HG03575 (cell line): ENCODE data around the gene VRK1.
"Not testable (repeated sequence)": the region's sequence is repeated elsewhere in the genome, so short reads cannot be mapped to it uniquely, and the experiment has no call there.

Experiments
- ATAC-seq: cut with Tn5 transposase; IDR thresholded peaks from one replicate; pipeline ENCODE4 v1.9.1; 2021; ENCODE audit not compliant: unreplicated experiment, insufficient number of reproducible peaks, low FRiP score; ENCODE audit errors: extremely low read depth

The VRK1 gene, protein sequence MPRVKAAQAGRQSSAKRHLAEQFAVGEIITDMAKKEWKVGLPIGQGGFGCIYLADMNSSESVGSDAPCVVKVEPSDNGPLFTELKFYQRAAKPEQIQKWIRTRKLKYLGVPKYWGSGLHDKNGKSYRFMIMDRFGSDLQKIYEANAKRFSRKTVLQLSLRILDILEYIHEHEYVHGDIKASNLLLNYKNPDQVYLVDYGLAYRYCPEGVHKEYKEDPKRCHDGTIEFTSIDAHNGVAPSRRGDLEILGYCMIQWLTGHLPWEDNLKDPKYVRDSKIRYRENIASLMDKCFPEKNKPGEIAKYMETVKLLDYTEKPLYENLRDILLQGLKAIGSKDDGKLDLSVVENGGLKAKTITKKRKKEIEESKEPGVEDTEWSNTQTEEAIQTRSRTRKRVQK

DNA sequence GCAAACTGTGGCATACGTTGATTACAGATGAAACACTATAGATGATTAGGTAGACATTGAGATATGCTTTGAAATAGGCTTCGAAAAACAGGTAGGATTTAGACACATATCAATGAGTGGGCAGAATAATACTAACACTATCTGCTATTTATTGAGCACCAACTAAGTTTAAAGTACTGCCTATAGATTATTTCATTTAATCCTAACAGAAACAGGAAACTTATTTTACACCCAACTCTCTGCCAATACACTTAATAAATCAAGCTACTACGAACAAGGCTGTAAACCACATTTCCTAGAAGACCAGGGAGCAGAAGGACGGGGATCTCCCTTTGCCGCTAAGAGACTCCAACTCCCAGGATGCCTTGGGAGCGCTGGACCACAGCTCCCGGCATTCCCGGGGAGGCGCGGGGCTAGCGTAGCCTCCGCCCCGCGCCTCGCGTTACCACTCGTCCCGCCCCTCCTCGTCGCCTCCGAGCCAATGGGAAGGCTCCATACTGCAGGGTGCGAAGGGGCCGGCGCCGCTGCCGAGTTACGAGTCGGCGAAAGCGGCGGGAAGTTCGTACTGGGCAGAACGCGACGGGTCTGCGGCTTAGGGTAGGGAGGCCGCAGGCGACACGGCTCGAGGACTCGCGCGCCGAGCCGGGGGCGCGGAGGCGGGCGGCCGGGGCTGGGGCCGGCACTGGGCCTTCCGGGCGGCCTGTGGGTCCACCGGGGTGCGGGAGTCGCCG, at the start of gene VRK1:
TSS of gene VRK1 (plus strand) at position 532 of the 731 bp plus-strand sequence. CDS start 36,090 bp downstream, outside the sequence.
- peak; percentile 71 for ATAC-seq

DNA sequence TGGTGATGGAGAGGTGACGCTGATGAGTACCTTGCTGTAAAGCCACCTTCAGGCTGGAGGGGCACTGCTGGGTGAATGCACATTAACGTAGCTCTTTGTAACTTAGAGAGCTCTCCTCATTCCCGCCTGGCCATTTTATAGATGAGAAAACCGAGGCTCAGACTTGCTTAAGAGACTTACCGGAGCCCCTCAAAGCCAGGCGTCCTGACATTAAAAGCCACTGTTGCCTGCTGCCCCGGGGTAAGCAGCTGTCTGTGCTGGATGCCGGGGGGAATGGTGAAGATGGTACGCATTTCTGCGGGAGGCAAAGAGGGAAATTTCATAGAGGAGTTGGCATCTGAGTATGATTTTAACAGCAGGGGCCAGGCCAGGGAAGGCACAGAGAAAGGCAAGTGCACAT, 49.6 kb upstream of the VRK1 start:
- no peak for ATAC-seq

DNA sequence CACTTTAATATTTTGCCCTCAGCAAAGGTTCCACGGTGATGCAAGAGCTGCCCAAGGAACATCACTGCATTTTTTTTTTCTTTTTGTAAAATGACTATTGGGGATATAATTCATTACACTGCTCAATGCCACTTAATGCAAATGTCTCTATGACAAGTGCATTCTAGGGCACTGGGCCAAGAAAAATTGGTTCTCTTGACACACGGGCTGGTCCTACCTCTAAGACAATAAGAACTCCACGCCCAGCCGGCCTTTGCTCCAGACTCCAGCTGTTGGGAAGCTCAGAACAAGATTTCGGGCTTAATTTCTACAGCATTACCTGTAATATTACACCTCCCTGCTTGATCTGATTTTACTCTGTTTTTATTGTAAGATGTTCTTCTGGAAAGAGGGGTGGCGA, 48.8 kb upstream of the VRK1 start:
- no peak for ATAC-seq

DNA sequence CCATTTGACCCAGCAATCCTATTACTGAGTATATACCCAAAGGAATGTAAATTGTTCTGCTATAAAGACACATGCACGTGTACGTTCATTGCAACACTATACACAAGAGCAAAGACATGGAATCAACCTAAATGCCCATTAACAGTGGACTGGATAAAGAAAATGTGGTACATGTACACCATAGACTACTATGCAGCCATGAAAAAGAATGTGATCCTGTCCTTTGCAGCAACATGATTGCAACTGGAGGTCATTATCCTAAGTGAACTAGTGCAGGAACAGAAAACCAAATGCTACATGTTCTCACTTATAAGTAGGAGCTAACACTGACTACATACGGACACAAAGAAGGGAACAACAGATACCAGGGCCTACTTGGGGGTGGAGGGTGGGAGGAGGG, 45.7 kb upstream of the VRK1 start:
- ATAC-seq, result no peak

DNA sequence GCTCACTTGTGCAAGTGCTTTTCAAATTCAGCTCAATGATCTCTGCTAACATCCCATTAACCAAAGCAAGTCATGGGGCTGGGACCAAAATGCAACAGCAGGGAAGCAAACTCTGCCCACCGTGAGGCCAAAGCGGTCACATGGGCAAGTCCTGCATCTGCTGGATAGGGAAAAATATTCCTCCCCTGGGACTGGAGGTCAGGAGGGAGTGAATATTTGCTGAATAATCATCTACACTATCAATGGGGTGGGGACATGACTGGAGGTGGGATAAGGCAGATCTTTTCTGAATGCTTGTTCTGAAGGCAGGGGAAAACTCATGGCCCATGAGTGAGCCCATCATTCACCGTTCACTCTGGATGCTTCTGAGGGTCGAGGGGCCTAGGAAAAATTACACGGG, 45.1 kb upstream of the VRK1 start:
- ATAC-seq, result no peak

DNA sequence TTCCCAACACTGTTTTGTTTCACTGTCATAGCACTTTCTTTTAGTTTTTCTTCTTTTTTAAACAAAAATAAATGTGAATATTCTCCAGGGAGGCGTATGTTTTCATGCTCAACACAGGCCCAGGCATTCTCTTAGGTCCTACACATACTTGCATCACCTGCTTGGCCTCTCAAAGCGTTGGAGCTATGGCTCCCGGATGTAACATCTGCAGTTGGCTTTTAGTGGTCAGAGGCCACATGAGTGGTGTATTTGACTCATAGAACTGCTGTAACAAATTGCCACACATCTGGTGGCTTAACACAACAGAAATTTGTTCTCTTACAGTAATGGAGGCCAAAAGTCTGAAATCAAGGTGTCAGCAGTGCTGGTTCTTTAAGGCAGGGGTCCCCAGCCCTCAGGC, 44.6 kb upstream of the VRK1 start:
- ATAC-seq, result no peak

DNA sequence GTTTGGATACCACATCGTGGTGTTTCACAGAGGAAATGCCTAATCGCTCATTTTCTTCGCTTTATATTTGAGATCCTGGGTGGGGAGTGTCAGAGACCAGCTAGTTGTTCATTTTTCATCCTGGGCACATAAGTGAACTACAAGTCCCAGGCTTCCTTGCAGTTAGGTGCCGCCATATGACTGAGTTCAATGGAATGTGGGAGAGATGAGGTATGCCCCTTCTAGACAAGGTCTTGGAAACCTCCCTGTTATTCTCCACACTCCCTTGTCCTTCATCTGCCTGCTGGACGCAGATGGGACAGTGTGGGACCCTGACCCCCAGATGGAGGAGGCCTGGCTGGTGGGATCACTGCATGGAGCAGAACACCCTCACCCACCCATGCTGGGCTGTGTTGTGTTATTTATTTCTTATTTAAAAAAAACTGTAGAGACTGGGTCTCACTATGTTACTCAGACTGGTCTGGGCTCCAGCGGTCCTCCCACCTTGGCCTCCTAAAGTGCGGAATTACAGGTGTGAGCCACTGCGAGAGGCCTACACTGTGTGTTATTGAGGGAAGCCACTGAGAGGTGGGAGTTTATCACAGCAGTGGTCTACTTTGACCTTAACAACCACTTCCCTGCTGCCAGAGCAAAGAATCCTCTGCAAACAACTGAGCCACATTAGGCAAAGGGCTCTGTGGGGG, 42.9 kb upstream of the VRK1 start:
- no peak for ATAC-seq

DNA sequence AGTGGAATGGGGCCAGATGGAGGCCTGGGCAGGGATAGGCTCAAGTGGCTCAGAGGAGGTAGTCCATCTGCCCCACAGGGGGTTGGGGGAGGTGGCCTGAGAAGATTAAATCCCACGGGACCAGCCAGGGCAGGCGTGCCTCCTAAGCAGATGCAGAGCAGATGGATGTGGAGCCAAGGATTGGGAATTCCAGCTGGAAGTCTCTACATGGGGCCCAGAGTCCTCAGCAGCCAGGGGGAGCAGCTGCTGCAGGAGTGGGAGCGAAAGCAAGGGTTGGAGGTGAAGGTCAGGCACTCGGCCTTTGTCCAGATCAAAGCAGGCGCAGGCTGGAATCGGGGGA, 42.4 kb upstream of the VRK1 start:
- ATAC-seq, result no peak

DNA sequence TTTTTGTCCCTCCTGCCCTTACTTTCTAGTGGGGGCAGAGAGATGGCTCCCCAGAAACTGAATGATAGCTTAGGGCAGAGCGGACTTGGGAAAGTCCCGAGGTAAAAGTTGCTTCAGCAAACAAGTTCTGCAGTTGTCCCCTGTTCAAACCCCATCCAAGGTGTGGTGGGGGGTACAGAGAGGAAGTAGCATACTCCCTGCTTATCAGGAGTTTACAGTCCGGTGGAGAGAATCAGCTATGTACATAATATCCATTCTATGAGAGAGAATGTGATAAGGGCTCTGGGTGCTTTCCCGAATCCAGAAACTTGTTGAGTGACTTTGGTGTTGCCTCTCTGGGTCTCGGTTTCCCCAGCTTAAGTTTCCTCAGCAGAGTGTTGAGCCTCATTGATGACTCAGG, 40.4 kb upstream of the VRK1 start:
- ATAC-seq, result no peak

DNA sequence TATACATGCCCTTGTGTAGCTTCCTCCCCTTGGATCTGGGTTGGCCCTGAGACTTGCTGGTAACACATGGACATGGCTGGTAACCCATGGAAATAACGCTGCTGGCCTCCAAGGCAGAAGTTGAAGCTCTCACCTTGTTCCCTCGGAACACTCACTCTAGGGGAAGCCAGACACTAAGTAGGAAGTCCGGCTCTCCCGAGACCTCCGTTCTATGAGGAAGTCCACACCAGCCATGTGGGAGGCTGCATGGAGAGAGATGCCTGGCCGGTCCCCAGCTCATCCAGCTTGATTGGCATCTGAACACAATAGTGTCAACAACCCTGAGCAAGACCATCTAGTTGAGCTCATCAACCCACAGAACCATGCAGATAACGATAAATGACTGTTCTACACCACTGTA, 39.7 kb upstream of the VRK1 start:
- ATAC-seq, result no peak

DNA sequence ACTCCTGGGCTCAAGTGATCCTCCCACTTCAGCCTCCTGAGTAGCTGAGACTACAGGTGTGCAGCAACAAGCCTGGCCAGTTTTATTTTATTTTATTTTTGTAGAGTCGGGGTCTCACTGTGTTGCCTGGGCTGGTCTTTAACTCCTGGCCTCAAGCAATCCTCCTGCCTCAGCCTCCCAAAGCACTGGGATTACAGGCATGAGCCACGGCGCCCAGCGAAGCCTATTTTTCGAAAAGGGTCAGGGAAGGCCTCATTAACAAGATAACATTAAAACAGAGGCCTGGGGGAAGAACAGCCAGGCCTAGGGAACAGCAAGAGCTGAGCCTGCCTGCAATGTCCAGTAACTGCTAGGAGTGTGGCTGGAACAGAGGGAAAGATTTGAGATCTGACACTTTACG, 36.1 kb upstream of the VRK1 start:
- no peak for ATAC-seq

DNA sequence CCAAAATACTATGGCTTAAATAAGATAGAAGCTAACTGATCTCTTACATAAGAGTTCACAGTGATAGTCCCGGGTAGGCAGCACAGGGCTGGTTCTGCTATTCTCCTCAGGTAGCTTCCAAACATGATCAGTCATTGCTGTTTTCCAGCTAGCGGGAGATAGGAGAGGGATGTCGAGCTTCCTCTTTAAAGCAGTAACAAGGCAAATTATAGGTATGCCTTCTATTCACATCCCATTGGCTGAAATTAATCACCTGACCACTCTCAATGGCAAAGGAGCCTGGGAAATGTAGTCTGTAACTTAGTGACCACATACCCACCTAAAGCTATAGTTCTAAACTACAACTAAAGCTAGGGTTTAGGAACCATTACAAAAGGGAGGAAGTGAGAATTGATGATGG, 34.5 kb upstream of the VRK1 start:
- ATAC-seq, result peak; percentile 99

DNA sequence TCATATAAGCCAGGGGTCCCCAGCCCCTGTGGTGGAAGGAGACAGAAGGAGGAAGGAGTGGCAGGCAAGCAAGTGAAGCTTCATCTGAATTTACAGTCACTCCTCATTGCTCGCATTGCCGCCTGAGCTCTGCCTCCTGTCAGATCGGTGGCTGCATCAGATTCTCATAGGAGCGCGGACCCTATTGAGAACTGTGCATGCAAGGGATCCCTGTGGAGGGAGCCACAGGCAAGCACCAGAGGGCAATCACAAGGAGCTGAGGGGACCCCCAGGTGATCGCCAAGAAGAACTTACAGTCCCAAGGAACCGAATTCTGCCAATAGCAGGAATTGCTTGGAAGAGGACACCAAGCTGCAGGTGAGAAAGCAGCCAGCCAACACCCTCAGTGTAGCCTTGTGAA, 33.2 kb upstream of the VRK1 start:
- ATAC-seq, result no peak

DNA sequence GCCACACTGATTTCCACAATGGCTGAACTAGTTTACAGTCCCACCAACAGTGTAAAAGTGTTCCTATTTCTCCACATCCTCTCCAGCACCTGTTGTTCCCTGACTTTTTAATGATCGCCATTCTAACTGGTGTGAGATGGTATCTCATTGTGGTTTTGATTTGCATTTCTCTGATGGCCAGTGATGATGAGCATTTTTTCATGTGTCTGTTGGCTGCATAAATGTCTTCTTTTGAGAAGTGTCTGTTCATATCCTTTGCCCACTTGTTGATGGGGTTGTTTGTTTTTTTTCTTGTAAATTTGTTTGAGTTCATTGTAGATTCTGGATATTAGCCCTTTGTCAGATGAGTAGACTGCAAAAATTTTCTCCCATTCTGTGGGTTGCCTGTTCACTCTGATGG, 32.0 kb upstream of the VRK1 start:
- not testable (repeated sequence) for ATAC-seq

DNA sequence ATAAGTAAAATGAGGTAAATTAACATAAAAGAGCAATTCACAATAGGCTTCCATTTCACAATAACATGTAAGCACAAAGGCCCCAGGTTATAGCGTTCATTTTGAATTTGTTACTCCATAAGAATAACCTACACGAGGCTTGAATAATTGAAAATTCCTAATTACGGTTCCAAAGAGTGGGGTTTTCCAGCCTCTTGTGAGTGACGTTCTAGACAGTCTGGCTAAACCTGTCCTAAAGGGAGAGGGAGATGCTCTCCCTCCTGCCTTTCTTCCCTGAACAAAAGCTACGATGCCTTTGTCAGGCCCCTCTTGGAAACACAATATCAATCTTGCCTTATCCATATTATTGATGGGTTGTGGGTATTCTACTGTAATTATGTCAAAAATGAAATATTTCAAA, 24.3 kb upstream of the VRK1 start:
- ATAC-seq, result no peak

DNA sequence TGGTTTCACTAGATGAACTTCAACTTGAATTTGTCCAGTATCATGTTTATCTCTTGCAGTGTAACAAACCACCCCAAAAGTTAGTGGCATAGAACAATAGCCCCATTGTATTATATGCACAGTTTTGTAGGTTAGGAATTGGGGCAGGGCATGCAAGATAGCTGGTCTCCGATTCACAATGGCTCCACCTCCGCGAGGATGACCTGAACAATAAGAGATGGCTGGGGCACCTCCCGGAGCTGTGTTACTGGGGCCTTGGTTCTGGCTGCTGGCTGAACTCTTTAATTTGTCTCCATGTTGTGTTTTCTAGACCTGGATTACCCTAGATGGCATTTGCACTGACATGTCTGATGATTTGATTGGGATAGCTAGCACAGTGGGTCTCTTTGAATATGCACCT, 20.4 kb upstream of the VRK1 start:
- ATAC-seq, result no peak

DNA sequence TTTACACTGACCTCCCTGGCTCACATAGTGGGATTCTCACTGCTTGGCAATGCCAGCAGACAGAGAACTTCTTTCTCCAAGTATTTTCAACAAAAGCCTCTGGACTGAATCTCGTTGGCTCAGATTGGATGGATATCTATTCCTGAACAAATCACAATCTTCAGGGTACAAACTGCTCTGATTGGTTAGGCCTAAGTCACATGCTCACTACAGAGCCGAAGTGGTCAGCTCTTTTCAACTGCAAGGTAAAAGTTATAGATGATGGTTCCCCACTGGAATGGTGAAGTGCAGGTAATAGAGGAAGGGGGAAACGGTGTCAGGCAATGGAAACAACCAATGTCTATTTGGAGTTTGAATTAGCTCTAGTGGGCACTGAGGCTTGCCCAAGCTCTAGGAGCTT, 16.7 kb upstream of the VRK1 start:
- ATAC-seq, result no peak

DNA sequence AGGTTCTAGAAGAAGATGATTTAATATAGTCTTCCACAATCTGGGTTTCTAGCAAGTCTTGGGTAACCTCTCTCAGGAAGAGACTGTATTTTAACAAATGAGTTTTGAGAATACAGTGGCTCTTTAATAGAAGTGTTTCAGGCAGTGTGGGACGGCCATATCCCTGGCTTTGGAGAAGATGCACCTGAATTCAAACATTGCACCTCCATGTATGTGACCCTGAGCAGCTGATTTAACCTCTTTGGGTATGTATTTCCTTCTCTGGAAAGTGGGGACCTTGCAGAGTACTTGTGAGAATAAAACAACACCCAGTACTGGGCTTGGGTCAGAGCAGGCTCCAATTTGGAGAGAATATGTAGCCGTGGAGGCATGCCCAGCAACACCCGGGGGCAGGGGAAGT, 15.8 kb upstream of the VRK1 start:
- ATAC-seq, result no peak

DNA sequence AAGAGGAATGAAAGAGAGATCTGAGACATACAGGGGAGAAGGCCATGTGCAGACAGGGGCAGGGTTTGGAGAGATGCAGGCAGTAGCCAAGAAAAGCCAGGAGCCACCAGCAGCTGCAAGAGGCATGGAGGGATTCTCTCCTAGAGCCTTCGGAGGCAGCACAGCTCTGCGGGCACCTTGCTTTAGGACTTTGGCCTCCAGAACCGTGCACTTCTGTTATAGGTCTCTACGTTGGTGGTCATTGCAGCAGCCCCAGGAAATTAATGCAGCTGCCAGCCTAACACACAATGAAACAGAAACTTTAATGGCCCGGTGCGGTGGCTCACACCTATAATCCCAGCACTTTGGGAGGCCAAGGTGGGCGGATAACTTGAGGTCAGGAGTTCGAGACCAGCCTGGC, 14.7 kb upstream of the VRK1 start:
- no peak for ATAC-seq
